Fibroblast of the conjunctiva (primary cell): Measurements from ENCODE around the gene GSN.
"Not testable (repeated sequence)": the region's sequence is repeated elsewhere in the genome, so short reads cannot be mapped to it uniquely, and the experiment has no call there.

ENCODE experiments used
- DNase-seq: peaks from one replicate; pipeline ENCODE4 v3.0.0-alpha.2; 2010; ENCODE audit warnings: low read depth

GSN gene

DNA sequence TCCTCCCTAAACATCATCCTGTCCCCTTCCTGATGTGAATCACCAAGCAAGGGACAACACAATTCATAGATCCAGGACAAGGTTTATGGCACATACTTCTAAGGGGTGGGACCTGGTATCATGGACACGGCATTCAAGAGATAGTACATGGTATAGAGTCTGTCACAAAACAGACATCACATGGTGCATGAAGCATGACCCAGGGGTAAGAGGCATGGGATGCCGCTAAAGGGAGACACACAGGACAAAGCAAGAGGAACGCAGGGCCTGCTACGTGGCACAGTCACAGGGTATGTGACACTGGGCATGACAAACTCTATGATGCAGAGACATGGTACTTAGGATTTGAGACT is 20.7 kb downstream of the GSN start:
- no peak for DNase-seq

GRCh38 chr9:121289026-121289771 is 21.2 kb downstream of the GSN start:
- DNase-seq, result peak; percentile 52

DNA sequence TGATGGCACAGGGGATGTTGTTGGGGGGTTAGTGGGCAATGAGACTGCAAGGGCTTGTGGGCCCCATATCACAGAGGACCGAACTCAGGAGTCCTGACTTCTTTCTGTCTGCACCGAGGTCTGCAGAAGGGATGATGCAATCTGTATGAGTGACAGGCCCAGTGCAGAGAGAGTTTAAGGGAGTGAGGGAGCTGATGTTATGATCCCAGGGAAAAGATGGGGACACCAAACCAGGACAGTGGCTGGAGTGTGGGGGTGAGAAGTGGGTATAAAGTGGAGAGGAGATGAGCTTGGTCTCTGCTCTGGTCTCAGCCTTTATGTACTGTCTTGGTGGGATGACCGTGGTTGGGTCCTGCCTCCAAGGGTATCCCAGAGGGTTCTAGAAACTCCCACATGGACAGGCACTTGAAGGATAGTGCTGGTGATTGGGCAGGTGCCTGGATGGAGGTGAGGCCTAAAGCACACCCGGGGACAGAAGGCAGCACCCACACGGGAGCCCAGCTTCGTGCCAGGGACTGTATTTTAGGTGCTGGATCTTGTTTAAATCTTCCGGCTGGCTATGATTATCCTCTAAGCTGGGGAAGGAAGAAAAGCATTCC is 21.9 kb downstream of the GSN start:
- DNase-seq, result no peak

DNA sequence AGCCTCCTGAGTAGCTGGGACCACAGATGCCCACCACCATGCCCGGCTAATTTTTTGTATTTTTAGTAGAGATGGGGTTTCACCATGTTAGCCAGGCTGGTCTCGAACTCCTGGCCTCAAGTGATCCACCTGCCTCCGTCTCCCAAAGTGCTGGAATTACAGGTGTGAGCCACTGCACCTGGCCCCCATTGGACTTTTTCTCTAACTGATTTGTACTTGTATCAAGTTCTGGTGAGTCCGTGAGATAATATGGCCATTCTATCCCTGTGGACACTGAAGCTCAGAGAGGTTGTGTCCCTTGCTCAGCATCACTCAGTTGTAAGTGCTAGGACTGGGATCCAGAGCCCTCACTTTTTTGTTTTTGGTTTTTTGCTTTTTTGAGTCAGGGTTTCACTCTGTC is 23.6 kb downstream of the GSN start:
- DNase-seq, result not testable (repeated sequence)

DNA sequence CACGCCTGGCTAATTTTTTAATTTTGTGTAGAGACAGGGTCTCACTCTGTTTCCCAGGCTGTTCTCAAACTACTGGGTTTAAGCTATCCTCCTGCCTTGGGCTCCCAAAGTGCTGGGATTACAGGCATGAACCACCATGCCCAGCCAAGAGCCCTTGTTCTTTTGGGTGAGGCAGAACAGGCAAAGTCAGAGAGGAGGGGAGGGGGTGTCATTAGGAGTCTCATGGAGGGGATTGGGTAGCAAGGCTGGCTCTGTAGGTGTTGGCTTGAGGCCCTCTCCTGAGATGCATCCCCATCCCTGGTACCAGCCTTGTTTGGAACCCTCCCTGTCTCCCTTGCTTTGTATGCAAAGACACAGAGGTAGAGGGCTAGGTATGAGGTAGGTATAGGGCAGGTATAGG is 24.1 kb downstream of the GSN start:
- no peak for DNase-seq

- DNase-seq, result no peak
These were observed 24.9 kb downstream of the GSN start for GRCh38 chr9:121292801-121293241.

- no peak for DNase-seq
These were observed 26.3 kb downstream of the GSN start for GRCh38 chr9:121294151-121294743.

DNA sequence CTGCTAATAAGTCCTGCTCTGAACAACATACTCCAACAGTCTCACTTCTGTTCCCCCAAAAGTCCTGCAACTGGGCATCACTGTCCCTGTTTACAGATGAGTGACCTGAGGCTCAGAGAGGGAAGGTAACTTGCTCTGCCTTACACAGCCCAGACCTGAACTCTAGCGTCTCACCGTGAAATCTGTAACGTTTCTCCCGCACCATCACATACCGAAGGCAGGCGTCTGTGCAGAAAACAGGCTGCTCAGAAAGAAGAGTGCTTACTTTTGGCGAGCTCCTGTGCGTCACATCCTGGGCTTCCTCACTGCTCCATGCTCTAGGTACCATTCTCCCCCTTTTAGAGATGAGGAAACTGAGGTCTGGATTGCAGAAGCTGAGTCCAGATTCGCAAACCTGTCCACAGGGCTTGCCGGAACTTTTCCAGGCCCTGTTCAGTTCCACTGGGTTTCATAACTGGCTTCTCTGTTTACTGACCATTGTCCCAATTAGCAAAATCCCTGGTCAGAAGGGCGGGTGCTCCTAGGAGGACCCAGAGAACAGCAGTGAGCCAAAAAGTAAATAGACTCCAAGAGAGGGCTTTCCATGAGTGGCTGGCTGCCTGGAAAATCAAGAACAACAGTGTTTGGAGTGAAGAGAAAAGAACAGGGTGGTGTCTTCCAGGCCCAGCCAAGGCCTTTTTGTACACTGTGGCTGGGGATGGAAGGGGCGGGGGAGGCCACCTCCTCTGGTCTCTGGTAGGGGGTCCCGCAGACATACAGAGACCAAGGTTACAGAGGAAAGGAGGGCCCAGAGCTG is 27.1 kb downstream of the GSN start:
- DNase-seq, result peak; percentile 35

DNA sequence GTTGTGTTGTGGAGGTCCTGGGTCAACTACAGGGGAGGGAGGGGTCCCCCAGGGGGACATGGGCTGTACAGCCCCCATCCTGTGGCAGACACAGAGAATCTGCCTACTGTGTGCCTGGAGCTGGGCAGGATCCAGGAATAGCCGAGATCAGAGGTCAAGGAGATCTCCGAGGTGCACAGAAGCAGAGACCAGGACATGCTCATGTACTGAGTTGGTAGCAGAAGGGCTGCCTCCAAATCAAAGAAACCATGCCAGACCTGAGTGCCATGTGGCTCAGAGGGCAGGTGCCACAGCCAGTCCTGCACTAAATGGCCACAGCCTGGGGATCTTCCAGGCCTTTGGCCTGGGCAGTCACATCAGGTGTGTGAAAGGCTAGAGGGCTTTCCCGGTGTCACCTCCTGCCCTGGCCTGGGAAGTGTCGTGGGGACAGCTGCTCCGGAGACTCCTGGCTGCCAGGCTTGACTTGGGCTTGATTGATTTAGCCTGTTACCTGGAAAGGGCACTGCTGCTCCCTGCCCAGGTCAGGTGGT is 27.8 kb downstream of the GSN start:
- no peak for DNase-seq

DNA sequence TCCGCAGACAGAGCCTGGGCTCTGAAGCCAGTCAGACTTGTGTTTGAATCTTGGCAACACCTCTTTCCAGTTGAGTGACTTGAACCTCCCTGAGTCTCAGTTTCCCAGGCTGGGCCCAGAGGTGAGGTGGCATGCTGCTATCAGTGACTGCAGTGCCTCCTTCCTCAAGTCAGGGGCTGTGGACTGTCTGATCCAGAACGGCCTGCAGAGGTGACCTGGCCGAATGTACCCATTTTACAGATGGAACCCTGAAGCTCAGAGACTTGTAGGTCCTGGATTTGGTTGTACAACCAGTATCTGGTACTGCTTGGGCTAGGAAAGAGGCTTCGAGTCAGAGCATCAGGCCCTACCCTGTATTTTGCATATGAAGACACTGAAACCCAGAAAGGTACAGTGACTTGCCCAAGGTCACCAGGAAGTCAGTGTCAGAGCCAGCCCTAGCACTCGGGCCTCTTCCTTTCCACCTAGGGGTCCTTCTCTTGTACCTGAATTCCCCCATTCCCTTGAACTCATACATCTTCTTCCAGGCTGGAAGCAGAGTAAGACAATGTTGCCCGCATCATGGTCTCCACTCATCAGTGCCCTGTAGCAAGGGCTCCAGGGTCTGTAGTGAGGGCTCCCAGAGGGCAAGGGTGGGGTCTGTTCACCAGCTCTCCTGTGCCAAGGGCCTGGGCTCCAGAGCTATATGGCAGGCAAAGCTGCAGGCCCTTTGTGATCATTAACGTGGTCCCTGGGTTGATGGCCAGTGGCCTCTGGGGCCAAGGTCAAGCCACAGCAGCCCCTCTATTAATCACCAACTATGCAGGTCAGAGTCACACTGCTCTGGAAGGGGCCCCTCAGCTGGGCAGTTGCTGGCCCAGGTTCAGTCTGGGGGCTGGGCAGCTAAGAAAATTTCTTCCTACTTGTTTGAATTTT is 28.5 kb downstream of the GSN start:
- DNase-seq, result no peak

DNA sequence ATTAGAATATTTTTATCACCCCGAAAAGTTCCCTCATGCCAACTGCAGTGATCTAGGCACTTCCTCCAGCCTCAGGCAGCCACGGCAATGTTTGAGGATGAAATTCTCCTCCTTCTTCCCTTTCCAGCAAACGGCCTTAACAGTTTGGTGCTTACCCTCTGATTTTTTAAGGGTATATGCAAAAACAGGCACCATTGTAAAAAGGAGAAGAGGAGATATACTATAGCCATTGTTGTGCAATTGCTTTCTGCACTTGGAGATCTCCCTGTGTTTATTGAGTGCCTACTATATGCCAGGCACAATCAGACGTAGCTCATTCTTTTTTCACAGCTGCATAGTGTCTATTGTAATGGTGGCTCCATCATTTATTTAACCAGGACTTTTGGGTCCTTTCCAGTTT is 29.4 kb downstream of the GSN start:
- DNase-seq, result no peak

DNA sequence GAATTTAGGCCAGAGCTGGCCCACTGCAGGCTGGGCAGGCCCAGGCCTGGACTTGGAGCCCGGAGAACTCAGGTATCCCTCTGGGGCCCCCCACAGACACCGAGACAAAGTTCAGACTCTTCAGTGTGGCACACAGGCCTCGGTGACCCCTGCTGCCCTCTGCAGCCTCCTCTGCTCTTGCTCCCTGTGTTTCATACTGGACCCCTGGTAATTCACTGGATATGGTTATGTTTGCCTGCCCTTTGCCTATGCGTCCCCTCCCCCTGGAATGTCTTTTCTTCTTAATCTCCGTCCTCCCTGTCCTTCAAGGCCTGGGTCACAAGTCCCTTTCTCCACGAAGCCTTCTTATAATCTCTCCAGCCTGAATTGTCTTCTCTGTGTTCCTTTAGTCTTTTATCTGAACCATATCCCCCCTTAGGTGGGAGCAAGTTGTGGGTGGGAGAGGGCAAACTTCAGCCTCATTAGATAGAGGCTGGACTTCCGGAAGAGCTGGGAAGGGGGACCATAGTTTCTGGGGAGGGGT is 30.1 kb downstream of the GSN start:
- DNase-seq, result no peak

- DNase-seq, result no peak
These were observed 30.9 kb downstream of the GSN start for GRCh38 chr9:121298689-121299466.

DNA sequence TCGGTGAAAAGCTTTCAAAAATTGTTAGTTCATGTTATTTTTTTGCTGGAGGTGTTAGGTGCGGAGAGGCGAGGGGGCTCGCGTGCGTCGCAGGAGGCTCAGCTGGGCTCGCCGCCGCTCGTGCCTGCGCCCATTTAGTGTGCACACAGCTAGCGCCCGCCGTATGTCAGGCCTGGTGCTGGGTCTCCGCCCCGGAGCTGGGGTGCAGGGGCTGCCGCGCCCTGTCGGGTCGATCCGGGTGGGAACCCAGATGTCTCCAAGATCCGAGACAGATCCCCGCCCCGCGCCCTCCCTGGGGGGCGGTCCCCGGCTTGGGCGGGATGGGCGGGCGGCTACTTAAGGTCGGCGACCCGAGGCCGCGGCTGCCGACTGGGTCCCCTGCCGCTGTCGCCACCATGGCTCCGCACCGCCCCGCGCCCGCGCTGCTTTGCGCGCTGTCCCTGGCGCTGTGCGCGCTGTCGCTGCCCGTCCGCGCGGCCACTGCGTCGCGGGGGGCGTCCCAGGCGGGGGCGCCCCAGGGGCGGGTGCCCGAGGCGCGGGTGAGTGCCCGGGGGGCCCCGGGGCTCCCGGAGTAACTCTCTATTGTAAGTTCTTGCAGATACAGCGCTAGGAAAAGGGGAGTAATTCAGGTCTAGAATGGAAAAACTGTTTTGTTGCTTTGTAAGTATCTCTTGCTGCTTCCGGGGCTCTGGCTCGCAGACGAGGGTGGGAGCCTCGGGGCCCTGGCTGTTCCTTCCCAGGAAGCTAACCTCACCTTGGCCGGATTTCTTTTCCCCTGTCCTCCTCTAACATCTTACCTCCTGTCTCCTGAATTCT is 31.7 kb downstream of the GSN start:
- DNase-seq, result no peak

DNA sequence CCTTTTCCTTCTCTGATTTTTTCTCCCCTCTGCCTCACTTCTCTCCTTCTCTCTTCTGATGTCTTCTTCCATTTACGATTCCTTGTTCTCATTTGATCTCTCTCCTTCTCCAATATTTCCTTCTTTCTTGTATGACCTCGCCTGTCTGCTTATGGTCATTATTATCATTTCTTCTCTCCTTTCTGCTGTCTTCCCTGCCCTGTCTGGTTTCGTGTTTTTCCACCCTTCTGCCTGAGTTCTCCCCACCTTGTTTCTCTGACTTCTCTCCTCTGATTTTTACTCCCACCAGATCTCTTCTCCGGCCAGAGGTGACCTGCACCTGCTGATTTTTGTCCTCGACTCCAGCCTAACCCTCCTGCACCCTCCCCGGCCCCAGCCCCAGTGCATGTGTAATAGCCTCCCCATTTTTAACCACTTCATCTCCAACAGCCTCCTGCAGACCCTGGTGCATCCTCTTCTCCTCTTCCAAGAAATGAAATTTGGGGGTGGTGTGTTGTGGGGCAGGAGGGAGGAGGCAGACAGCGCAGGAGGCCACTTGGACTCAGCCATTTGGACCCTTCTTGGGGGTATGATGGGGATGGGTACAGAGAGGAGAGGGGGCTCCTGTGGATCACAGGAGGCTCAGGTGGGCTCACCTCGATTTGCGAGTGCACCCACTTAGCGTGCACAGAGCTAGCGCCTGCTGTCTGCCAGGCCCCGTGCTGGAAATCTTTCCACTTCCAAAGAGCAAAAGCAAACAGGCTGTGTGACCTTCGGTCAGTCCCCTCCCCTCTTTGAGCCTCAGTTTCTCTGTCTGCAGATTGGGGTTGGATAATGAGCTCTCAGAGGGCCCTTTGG is 32.5 kb downstream of the GSN start:
- DNase-seq, result no peak

- no peak for DNase-seq
These were observed 33.9 kb downstream of the GSN start for GRCh38 chr9:121301881-121302286.

- no peak for DNase-seq
These were observed 34.4 kb downstream of the GSN start for GRCh38 chr9:121302341-121302740.

- no peak for DNase-seq
These were observed 34.8 kb downstream of the GSN start for GRCh38 chr9:121302786-121303185.
